Measurements from ENCODE around the gene CCDC181. TPM values are rescaled to one million over a fixed set of nuclear protein-coding genes. Genes with fewer than 3 reads are reported as not detected.

CCDC181 gene
- total RNA-seq, 1 donor from 2014 or later = 2.0 TPM

GRCh38 chr1:169466259-169467230, 39.3 kb upstream of the CCDC181 start:
- peak; percentile 52 for TF ChIP-seq CTCF (conservative IDR thresholded peaks at IDR 0.05; ENCODE audit: low read depth, low read length)
- H3K4me3 ChIP-seq (ENCODE audit: low read depth, low read length) = no peak overlapping the region
- no peak for DNase-seq (ENCODE audit: low read depth)

- no peak overlapping the region for H3K4me3 ChIP-seq (ENCODE audit: low read depth, low read length)
- no peak for TF ChIP-seq CTCF (conservative IDR thresholded peaks at IDR 0.05; ENCODE audit: low read depth, low read length)
- DNase-seq (ENCODE audit: low read depth) = no peak
Measured at GRCh38 chr1:169465281-169465680, 38.0 kb upstream of the CCDC181 start.

- H3K4me3 ChIP-seq (ENCODE audit: low read depth, low read length) = no peak overlapping the region
- DNase-seq (ENCODE audit: low read depth) = no peak
- no peak for TF ChIP-seq CTCF (conservative IDR thresholded peaks at IDR 0.05; ENCODE audit: low read depth, low read length)
Measured at GRCh38 chr1:169462385-169462784, 35.1 kb upstream of the CCDC181 start.

GRCh38 chr1:169461390-169462000, 34.2 kb upstream of the CCDC181 start:
- no peak for TF ChIP-seq CTCF (conservative IDR thresholded peaks at IDR 0.05; ENCODE audit: low read depth, low read length)
- no peak for DNase-seq (ENCODE audit: low read depth)
- H3K4me3 ChIP-seq (ENCODE audit: low read depth, low read length) = no peak overlapping the region

- no peak for DNase-seq (ENCODE audit: low read depth)
- H3K4me3 ChIP-seq (ENCODE audit: low read depth, low read length) = peak overlapping the region; percentile 50
- TF ChIP-seq CTCF (conservative IDR thresholded peaks at IDR 0.05; ENCODE audit: low read depth, low read length) = no peak
Measured at GRCh38 chr1:169460191-169460833, 33.0 kb upstream of the CCDC181 start.

GRCh38 chr1:169457443-169457842, 30.2 kb upstream of the CCDC181 start:
- DNase-seq (ENCODE audit: low read depth) = no peak
- H3K4me3 ChIP-seq (ENCODE audit: low read depth, low read length) = no peak overlapping the region
- TF ChIP-seq CTCF (conservative IDR thresholded peaks at IDR 0.05; ENCODE audit: low read depth, low read length) = no peak
